Measurements from ENCODE around the gene POLR2F. TPM values are rescaled to one million over a fixed set of nuclear protein-coding genes. Genes with fewer than 3 reads are reported as not detected.
A peak's percentile ranks its signal among the peaks of the same experiment; 100 is the strongest.

POLR2F gene
- total RNA-seq, 4 donors from 2014 or later = 45.7 to 93.0 (median 72.1) TPM

DNA sequence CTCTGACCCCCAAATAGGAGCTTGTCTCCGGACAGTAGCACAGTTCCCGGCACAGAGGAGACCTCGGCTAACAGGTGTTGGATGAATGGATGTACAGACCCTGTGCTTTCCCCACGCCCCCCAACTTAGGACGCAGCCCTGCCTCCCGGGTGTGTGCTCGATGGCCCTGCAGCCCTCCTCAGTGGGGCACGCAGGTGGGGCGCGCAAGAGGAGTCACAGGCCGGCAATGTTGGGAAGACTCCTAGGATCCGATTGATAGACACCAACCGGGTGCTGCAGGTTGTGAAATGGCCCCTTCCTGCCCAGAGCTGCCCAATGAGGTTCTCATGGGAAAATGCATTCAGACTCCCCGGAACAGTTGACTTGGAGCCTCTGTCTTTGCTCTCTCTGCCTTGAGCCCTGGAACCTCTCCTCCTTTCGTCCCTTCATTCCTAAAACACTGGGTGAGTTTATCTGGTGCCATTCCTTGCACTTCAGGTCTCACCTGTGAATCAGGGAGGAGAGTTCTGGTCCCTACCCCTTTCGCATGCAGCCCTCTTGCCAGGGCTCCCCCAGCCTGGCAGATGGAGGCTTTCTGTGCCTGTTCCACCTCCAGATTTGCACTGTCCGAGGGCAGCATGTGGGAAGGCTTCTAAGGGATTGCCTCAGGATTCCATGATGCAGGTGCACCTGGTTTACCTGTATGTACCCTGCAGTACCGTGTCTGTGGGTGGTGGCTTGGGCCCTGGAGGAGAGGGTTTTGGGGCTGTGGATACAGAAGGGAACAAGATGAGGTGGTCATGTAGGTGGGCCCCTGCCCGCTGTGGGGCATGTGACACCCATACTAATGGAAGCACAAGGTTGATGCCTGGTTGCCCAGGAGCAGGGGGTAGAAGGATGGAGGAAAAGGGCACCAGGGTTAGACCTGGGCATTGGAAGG lies 46.2 kb upstream of the POLR2F start:
- intact Hi-C loops (cut with DNase I) = no loop called here
- TF ChIP-seq, protein P1, sequence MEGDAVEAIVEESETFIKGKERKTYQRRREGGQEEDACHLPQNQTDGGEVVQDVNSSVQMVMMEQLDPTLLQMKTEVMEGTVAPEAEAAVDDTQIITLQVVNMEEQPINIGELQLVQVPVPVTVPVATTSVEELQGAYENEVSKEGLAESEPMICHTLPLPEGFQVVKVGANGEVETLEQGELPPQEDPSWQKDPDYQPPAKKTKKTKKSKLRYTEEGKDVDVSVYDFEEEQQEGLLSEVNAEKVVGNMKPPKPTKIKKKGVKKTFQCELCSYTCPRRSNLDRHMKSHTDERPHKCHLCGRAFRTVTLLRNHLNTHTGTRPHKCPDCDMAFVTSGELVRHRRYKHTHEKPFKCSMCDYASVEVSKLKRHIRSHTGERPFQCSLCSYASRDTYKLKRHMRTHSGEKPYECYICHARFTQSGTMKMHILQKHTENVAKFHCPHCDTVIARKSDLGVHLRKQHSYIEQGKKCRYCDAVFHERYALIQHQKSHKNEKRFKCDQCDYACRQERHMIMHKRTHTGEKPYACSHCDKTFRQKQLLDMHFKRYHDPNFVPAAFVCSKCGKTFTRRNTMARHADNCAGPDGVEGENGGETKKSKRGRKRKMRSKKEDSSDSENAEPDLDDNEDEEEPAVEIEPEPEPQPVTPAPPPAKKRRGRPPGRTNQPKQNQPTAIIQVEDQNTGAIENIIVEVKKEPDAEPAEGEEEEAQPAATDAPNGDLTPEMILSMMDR (IDR thresholded peaks at IDR 0.05) = no peak
- TF ChIP-seq POLR2AphosphoS5 (IDR thresholded peaks at IDR 0.05) = peak in 1 of 2 donors; percentile 40
- TF ChIP-seq EP300 (IDR thresholded peaks at IDR 0.05) = no peak
- no peak for TF ChIP-seq POLR2A (IDR thresholded peaks at IDR 0.05; ENCODE audit: low read depth)
- Histone ChIP-seq H3K4me3 (peak overlapping the region; percentile 82 to 98 (median 93)), H3K4me1 (peaks cover 45 to 72% (median 71%) of the 10 kb centered on the region in 4 donors), H3K27me3 (no peaks in the 10 kb centered on the region), H3K36me3 (peaks cover 0 to 6% (median 4%) of the 10 kb centered on the region in 4 donors), H3K27ac (replicated peaks in 1 of 4) (peak overlapping the region; percentile 95 to 96 (median 96)), H3K9me3 (no peaks in the 10 kb centered on the region)
- WGBS = 38% methylated on average over 16 of the region's 19 CpGs
- no peak for DNase-seq (ENCODE audit: extremely low spot score)

DNA sequence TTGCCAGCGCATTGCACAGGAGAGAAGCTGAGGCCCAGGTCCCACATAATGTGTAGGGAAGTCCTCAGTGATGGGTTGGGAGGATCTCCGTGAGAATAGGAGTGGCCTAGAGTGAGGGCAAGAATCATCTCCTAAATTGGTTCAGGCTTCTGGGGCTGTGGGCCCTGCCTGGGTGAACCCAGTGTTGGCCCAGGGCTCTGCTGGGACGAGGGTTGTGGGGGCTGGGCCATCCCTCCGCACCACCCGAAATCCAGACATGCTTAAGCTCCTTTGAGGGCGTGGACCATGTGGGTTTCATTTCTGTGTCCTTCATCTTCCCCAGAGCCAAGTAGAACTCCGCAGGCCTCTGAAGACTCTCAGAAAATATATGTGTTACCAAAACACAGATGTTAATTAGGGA lies 43.7 kb upstream of the POLR2F start:
- Histone ChIP-seq H3K27me3 (no peaks in the 10 kb centered on the region), H3K4me3 (peak overlapping the region in 3 of 4 donors; percentile 15 to 26 (median 15)), H3K27ac (replicated peaks in 1 of 4) (peak overlapping the region; percentile 95 to 96 (median 96)), H3K36me3 (peaks cover 18 to 31% (median 26%) of the 10 kb centered on the region in 4 donors), H3K9me3 (no peaks in the 10 kb centered on the region), H3K4me1 (peaks cover 48 to 85% (median 76%) of the 10 kb centered on the region in 4 donors)
- no peak for TF ChIP-seq EP300 (IDR thresholded peaks at IDR 0.05)
- no peak for TF ChIP-seq POLR2A (IDR thresholded peaks at IDR 0.05; ENCODE audit: low read depth)
- TF ChIP-seq, protein P1 (IDR thresholded peaks at IDR 0.05) = no peak
- TF ChIP-seq POLR2AphosphoS5 (IDR thresholded peaks at IDR 0.05) = peak; percentile 47 to 61
- 39% methylated on average over 7 of the region's 7 CpGs for WGBS
- intact Hi-C loops (cut with DNase I) = no loop called here
- DNase-seq (ENCODE audit: extremely low spot score) = no peak

DNA sequence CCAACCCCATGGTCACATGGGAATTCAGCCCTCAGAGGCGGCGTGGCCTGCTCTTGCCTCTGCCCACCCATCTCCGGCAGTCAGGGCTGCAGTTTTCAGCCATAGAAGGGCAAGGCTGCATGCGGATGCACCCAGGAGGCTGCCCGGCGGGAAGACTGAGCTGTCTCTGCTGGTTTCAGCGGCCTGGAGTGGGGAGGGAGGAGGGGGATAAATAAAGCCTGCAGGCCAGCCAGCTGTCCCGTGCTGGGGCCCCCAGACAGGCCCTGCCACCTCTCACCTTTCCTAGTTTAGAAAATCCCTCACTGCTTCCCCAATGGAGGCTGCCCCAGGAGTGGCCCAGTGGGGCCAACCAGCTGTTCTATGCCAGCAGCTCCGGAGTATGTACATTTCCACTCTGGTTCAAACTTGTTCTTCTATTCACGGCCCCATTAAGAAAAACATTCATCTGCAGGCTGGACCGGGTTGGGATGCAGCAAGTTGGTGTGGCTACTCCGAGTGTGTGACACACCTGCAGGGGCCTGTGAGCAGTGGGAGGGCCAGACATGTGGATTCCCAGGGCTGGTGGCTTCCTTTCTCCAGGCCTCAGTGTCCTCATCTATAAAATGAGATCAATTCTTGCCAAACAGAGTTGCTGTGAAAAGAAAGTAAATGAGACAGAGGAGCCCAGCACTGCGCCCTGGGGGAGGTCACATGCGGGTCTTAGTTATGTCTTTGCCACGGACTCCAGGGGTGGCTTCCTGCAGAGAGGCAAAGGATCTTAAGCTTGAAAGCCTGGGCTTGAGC lies 42.4 kb upstream of the POLR2F start:
- peaks cover 21 to 44% (median 39%) of the 10 kb centered on the region in 4 donors for H3K36me3 ChIP-seq
- DNase-seq (ENCODE audit: extremely low spot score) = no peak
- intact Hi-C loops (cut with DNase I) = no loop called here
- WGBS = 33% methylated on average over 7 of the region's 15 CpGs
- TF ChIP-seq, protein P1 (IDR thresholded peaks at IDR 0.05) = no peak
- peak; percentile 56 to 80 for TF ChIP-seq POLR2AphosphoS5 (IDR thresholded peaks at IDR 0.05)
- H3K27ac ChIP-seq (replicated peaks in 1 of 4) = peak overlapping the region; percentile 95 to 96 (median 96)
- no peaks in the 10 kb centered on the region for H3K27me3 ChIP-seq
- peaks cover 42 to 80% (median 64%) of the 10 kb centered on the region in 4 donors for H3K4me1 ChIP-seq
- H3K4me3 ChIP-seq = peak overlapping the region; percentile 15 to 26 (median 20)
- H3K9me3 ChIP-seq = no peaks in the 10 kb centered on the region

DNA sequence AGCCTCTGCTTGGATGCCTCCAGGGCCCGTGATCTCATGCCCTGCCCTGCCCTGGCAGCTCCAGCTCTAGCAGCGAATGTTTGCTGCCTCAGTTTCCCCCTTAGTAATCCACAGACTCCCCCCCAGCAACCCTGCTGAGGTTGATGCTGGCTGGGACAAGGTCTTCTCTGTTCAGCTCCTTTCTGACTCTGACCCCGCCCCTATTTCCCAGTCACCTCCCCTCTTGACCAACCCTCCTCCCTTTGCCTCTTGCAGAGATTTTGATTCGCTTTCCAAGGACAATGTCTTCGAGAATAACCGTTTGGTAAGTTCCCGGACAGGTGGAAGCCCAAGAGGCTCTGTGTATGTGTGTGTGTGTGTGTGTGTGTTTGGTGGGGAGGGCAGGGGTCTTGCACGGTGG lies 41.8 kb upstream of the POLR2F start:
- intact Hi-C loops (cut with DNase I) = no loop called here
- TF ChIP-seq EP300 (IDR thresholded peaks at IDR 0.05) (no peak), POLR2AphosphoS5 (IDR thresholded peaks at IDR 0.05) (no peak), POLR2A (IDR thresholded peaks at IDR 0.05; ENCODE audit: low read depth) (no peak)
- TF ChIP-seq, protein P1 (IDR thresholded peaks at IDR 0.05) = no peak
- peak overlapping the region; percentile 95 to 96 (median 96) for H3K27ac ChIP-seq (replicated peaks in 1 of 4)
- peak overlapping the region in 2 of 4 donors; percentile 15 to 26 for H3K4me3 ChIP-seq
- peaks cover 26 to 50% (median 45%) of the 10 kb centered on the region in 4 donors for H3K36me3 ChIP-seq
- no peak for DNase-seq (ENCODE audit: extremely low spot score)
- no peaks in the 10 kb centered on the region for H3K27me3 ChIP-seq
- no peaks in the 10 kb centered on the region for H3K9me3 ChIP-seq
- peaks cover 41 to 84% (median 66%) of the 10 kb centered on the region in 4 donors for H3K4me1 ChIP-seq
- 50% methylated on average over 8 of the region's 8 CpGs for WGBS
